B cell (primary cell): Measurements from ENCODE around the gene IFT27. TPM values are rescaled to one million over a fixed set of nuclear protein-coding genes. Genes with fewer than 3 reads are reported as not detected.

Source experiments
- ATAC-seq: fragments of 200-7000 bp; cut with Tn5 transposase; one replicate; pipeline ENCODE4 v1.10.0; 2021; ENCODE audit warnings: low read depth, mild to moderate bottlenecking, moderate number of reproducible peaks, moderate library complexity
- CTCF ChIA-PET: fragments of 350-600 bp; sonication (Branson Sonifier 250); formaldehyde crosslinking; loops from one replicate; lab custom pipeline; 2021; ENCODE audit warnings: antibody characterized with exemption, inconsistent platforms; lab: Charles Lee
- POLR2A ChIA-PET: fragments of 350-600 bp; sonication (Branson Sonifier 250); formaldehyde crosslinking; loops from one replicate; lab custom pipeline; 2021; ENCODE audit warnings: antibody characterized with exemption; lab: Charles Lee
- DNase-seq: peaks from one replicate; pipeline ENCODE4 v3.0.0; 2013
- H2AFZ ChIP-seq: 2 replicates; pipeline ENCODE4 v1.6.1; 2012; ENCODE audit warnings: mild to moderate bottlenecking, low read depth, low read length; ENCODE audit not compliant: insufficient read depth, poor library complexity, severe bottlenecking
- H3K27ac ChIP-seq, 2 donors: 1 replicate in 1 of 2; 2 replicates in 1 of 2; pipeline ENCODE4 v1.5.1; 2012 to 2013; ENCODE audit warnings: low read length in 2 of 2, mild to moderate bottlenecking in 2 of 2, moderate library complexity in 1 of 2
- H3K27me3 ChIP-seq, 4 experiments: fragments of 200-600 bp in 1 of 4; sonication (generic) in 1 of 4; replicated peaks in 1 of 4; 1 replicate in 2 of 4; 2 replicates in 2 of 4; pipeline versions ENCODE4 v1.6.1 to v1.7.0; 2013 to 2016; ENCODE audit warnings: low read length in 3 of 4, mild to moderate bottlenecking in 2 of 4, mixed read lengths in 1 of 4, moderate library complexity in 1 of 4; ENCODE audit not compliant: insufficient read depth in 4 of 4, control insufficient read depth in 3 of 4; ENCODE audit errors: control extremely low read depth in 1 of 4
- H3K36me3 ChIP-seq, 2 experiments: replicated peaks in 1 of 2; 1 replicate in 1 of 2; 2 replicates in 1 of 2; pipeline versions ENCODE4 v1.6.1 to v1.7.1; 2013; ENCODE audit warnings: low read length in 1 of 2; ENCODE audit not compliant: insufficient read depth in 2 of 2, control insufficient read depth in 1 of 2; ENCODE audit errors: control extremely low read depth in 1 of 2, extremely low read depth in 1 of 2
- H3K4me1 ChIP-seq, 2 donors: fragments of 200-600 bp in 1 of 2; sonication (generic) in 1 of 2; 1 replicate in 1 of 2; 2 replicates in 1 of 2; pipeline versions ENCODE4 v1.5.1 to v1.6.1; 2013 to 2017; ENCODE audit warnings: low read length in 2 of 2; ENCODE audit not compliant: control insufficient read depth in 2 of 2, insufficient read depth in 2 of 2
- H3K4me2 ChIP-seq: replicated peaks from 2 replicates; pipeline ENCODE3; 2012; ENCODE audit warnings: mild to moderate bottlenecking, low read depth, low read length; ENCODE audit not compliant: poor library complexity, severe bottlenecking
- H3K4me3 ChIP-seq, 5 experiments: fragments of 200-600 bp in 1 of 5; sonication (generic) in 1 of 5; 1 replicate in 3 of 5; 2 replicates in 2 of 5; pipeline versions ENCODE4 v1.5.1 to v1.7.0; 2011 to 2016; ENCODE audit warnings: low read length in 4 of 5, mild to moderate bottlenecking in 4 of 5, low read depth in 2 of 5, control low read depth in 1 of 5, moderate library complexity in 1 of 5; ENCODE audit not compliant: insufficient read depth in 1 of 5; ENCODE audit errors: control extremely low read depth in 1 of 5, extremely low read depth in 1 of 5
- H3K79me2 ChIP-seq: fragments of 200-600 bp; sonication (generic); one replicate; pipeline ENCODE4 v1.6.0; 2016; ENCODE audit warnings: low read length; ENCODE audit not compliant: control insufficient read depth, insufficient read depth
- H3K9ac ChIP-seq: fragments of 200-600 bp; sonication (generic); 2 replicates; pipeline ENCODE4 v1.6.1; 2017; ENCODE audit warnings: mild to moderate bottlenecking, low read length, moderate library complexity
- H3K9me3 ChIP-seq, 3 donors: one replicate each; pipeline versions ENCODE4 v1.6.1 to v1.7.1; 2013; ENCODE audit warnings: low read length in 2 of 3; ENCODE audit not compliant: control insufficient read depth in 2 of 3, insufficient read depth in 1 of 3; ENCODE audit errors: control extremely low read depth in 1 of 3
- H4K20me1 ChIP-seq: 2 replicates; pipeline ENCODE4 v1.6.0; 2012; ENCODE audit warnings: mild to moderate bottlenecking, low read length; ENCODE audit not compliant: insufficient read depth, control insufficient read depth, poor library complexity, severe bottlenecking
- H3K27ac Mint-ChIP-seq: one replicate; pipeline ENCODE4 v1.8.0; 2021; ENCODE audit warnings: mixed read lengths
- H3K27me3 Mint-ChIP-seq: one replicate; pipeline ENCODE4 v1.8.0; 2021; ENCODE audit warnings: mixed read lengths
- H3K4me1 Mint-ChIP-seq: one replicate; pipeline ENCODE4 v1.8.0; 2021; ENCODE audit warnings: mixed read lengths
- H3K4me3 Mint-ChIP-seq: one replicate; pipeline ENCODE4 v1.8.0; 2021; ENCODE audit warnings: mixed read lengths
- H3K9me3 Mint-ChIP-seq: one replicate; pipeline ENCODE4 v1.8.0; 2022; ENCODE audit warnings: mixed read lengths; ENCODE audit not compliant: insufficient read depth
- CTCF ChIP-seq: fragments of 200-600 bp; IDR thresholded peaks from one replicate; pipeline ENCODE4 v1.8.0; 2022; ENCODE audit warnings: antibody characterized with exemption, mild to moderate bottlenecking
- EZH2 ChIP-seq: IDR thresholded peaks from 2 replicates; pipeline ENCODE4 v1.6.1; 2012; ENCODE audit warnings: borderline replicate concordance, low read depth, mild to moderate bottlenecking, moderate library complexity, low read length; ENCODE audit not compliant: insufficient read depth, poor library complexity, severe bottlenecking
- WGBS: methylation state at CpG from one replicate; pipeline ENCODE4 v1.1.5; 2013; ENCODE audit warnings: missing lambda C conversion rate; ENCODE audit not compliant: insufficient coverage; 5-methylcytosine and 5-hydroxymethylcytosine counted together
- intact Hi-C: fragments of 100-400 bp; cut with micrococcal nuclease; formaldehyde crosslinking; loops from one replicate; pipeline ENCODE4 v1.10.0; 2022
- polyA plus RNA-seq: library from polyadenylated mRNA; depleted of rRNA; stranded (reverse); fragments of >200 nt; gene quantifications from 2 replicates; pipeline ENCODE4 v1.2.3, GENCODE V29; 2012
- total RNA-seq, 2 donors: library from RNA; stranded (reverse); fragments of 120-200 nt in 1 of 2; gene quantifications; 1 replicate in 1 of 2; 2 replicates in 1 of 2; pipeline versions ENCODE4 v1.2.3 to v1.2.4, GENCODE V29; 2013 to 2022

Gene IFT27
- total and polyA plus RNA-seq, 2 donors (not counting 1 experiment from before 2014, with no cell fraction given) = 17.1 to 42.8 TPM

GRCh38 chr22:36746375-36746970 lies 29.4 kb downstream of the IFT27 start:
- ChIA-PET CTCF (interaction anchor here (2.4 kb wide), 1 partner anchor 11 kb away, joined by 11 read pairs; no protein-coding TSS in a partner anchor), POLR2A (no interaction called here)
- ATAC-seq = no peak
- no peaks in the 10 kb centered on the region for H3K4me1 ChIP-seq
- Mint-ChIP-seq H3K4me1 (no peaks in the 10 kb centered on the region), H3K9me3 (no peaks in the 10 kb centered on the region), H3K4me3 (no peak overlapping the region), H3K27me3 (peaks cover 8% of the 10 kb centered on the region), H3K27ac (no peak overlapping the region)
- H3K27ac ChIP-seq = no peak overlapping the region
- no peaks in the 10 kb centered on the region for H3K79me2 ChIP-seq
- intact Hi-C loops = no loop called here
- WGBS = 100% methylated on average over 1 of the region's 11 CpGs
- H3K4me3 ChIP-seq = no peak overlapping the region
- H4K20me1 ChIP-seq = no peaks in the 10 kb centered on the region
- peaks cover 0 to 9% (median 0%) of the 10 kb centered on the region in 4 experiments for H3K27me3 ChIP-seq
- TF ChIP-seq CTCF (no peak), EZH2 (no peak)
- no peak overlapping the region for H2AFZ ChIP-seq
- no peak overlapping the region for H3K4me2 ChIP-seq
- H3K36me3 ChIP-seq = no peaks in the 10 kb centered on the region
- no peak for DNase-seq
- H3K9ac ChIP-seq = no peak overlapping the region
- H3K9me3 ChIP-seq = no peaks in the 10 kb centered on the region

GRCh38 chr22:36745301-36745995 lies 30.5 kb downstream of the IFT27 start:
- no peaks in the 10 kb centered on the region for H3K9me3 ChIP-seq
- WGBS = 70% methylated on average over 3 of the region's 8 CpGs
- no peak overlapping the region for H2AFZ ChIP-seq
- H3K4me1 Mint-ChIP-seq = no peaks in the 10 kb centered on the region
- H3K4me3 Mint-ChIP-seq = no peak overlapping the region
- no peaks in the 10 kb centered on the region for H3K36me3 ChIP-seq
- ChIA-PET POLR2A (no interaction called here), CTCF (interaction anchor here (2.4 kb wide), 1 partner anchor 12 kb away, joined by 11 read pairs; no protein-coding TSS in a partner anchor)
- DNase-seq (no peak), ATAC-seq (no peak)
- H3K79me2 ChIP-seq = no peaks in the 10 kb centered on the region
- peaks cover 14% of the 10 kb centered on the region for H3K27me3 Mint-ChIP-seq
- no peaks in the 10 kb centered on the region for H3K4me1 ChIP-seq
- no peak overlapping the region for H3K9ac ChIP-seq
- H3K9me3 Mint-ChIP-seq = no peaks in the 10 kb centered on the region
- H3K4me3 ChIP-seq = no peak overlapping the region
- H4K20me1 ChIP-seq = no peaks in the 10 kb centered on the region
- peaks cover 0 to 9% (median 0%) of the 10 kb centered on the region in 4 experiments for H3K27me3 ChIP-seq
- intact Hi-C loops = no loop called here
- no peak overlapping the region for H3K27ac Mint-ChIP-seq
- no peak overlapping the region for H3K27ac ChIP-seq
- H3K4me2 ChIP-seq = no peak overlapping the region
- no peak for TF ChIP-seq EZH2
- no peak for TF ChIP-seq CTCF
